Measurements from ENCODE around the gene ITGB1BP1.

The ITGB1BP1 gene

DNA sequence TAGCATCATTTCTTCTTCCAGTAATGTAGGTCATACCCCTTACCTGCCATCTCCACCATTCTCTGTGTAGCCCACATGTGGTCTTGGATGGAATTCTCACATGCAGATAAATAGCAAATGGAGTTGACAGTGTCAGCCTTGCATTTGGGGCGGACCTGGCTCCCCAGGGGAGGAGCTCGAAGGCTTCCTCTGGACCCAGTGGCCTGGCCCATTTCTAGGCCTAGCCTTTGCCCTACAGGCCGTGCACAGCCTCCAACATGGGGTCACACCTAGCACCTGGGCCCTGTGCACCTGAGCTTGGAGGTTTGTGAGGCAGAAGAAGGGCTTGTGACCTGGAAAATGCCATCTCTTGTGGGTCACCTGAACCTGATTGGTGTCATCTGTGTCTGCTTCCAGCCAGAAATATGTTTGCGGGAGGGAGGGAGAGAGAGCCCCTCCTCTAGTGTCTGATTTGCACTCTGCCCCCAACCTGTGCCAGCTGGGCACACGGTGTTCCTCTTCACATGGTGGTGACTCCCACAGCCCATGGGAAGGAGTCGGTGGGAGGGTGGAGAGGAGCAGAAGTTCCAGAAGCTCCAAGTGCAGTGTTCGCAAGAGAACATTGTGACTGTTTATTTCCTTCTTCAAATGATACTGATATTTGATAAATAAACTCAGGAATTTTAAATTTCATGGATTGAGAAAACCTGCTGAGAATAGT is 33.0 kb downstream of the ITGB1BP1 start:
- TF ChIP-seq, protein P1, sequence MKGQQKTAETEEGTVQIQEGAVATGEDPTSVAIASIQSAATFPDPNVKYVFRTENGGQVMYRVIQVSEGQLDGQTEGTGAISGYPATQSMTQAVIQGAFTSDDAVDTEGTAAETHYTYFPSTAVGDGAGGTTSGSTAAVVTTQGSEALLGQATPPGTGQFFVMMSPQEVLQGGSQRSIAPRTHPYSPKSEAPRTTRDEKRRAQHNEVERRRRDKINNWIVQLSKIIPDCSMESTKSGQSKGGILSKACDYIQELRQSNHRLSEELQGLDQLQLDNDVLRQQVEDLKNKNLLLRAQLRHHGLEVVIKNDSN (IDR thresholded peaks at IDR 0.05) = no peak
- TF ChIP-seq CEBPB (IDR thresholded peaks at IDR 0.05) (no peak), YY1 (IDR thresholded peaks at IDR 0.05; ENCODE audit: low read depth) (no peak), RAD21 (IDR thresholded peaks at IDR 0.05; ENCODE audit: low read depth) (no peak)
- TF ChIP-seq, protein P2, sequence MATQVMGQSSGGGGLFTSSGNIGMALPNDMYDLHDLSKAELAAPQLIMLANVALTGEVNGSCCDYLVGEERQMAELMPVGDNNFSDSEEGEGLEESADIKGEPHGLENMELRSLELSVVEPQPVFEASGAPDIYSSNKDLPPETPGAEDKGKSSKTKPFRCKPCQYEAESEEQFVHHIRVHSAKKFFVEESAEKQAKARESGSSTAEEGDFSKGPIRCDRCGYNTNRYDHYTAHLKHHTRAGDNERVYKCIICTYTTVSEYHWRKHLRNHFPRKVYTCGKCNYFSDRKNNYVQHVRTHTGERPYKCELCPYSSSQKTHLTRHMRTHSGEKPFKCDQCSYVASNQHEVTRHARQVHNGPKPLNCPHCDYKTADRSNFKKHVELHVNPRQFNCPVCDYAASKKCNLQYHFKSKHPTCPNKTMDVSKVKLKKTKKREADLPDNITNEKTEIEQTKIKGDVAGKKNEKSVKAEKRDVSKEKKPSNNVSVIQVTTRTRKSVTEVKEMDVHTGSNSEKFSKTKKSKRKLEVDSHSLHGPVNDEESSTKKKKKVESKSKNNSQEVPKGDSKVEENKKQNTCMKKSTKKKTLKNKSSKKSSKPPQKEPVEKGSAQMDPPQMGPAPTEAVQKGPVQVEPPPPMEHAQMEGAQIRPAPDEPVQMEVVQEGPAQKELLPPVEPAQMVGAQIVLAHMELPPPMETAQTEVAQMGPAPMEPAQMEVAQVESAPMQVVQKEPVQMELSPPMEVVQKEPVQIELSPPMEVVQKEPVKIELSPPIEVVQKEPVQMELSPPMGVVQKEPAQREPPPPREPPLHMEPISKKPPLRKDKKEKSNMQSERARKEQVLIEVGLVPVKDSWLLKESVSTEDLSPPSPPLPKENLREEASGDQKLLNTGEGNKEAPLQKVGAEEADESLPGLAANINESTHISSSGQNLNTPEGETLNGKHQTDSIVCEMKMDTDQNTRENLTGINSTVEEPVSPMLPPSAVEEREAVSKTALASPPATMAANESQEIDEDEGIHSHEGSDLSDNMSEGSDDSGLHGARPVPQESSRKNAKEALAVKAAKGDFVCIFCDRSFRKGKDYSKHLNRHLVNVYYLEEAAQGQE (IDR thresholded peaks at IDR 0.05; ENCODE audit: low read depth) = no peak

DNA sequence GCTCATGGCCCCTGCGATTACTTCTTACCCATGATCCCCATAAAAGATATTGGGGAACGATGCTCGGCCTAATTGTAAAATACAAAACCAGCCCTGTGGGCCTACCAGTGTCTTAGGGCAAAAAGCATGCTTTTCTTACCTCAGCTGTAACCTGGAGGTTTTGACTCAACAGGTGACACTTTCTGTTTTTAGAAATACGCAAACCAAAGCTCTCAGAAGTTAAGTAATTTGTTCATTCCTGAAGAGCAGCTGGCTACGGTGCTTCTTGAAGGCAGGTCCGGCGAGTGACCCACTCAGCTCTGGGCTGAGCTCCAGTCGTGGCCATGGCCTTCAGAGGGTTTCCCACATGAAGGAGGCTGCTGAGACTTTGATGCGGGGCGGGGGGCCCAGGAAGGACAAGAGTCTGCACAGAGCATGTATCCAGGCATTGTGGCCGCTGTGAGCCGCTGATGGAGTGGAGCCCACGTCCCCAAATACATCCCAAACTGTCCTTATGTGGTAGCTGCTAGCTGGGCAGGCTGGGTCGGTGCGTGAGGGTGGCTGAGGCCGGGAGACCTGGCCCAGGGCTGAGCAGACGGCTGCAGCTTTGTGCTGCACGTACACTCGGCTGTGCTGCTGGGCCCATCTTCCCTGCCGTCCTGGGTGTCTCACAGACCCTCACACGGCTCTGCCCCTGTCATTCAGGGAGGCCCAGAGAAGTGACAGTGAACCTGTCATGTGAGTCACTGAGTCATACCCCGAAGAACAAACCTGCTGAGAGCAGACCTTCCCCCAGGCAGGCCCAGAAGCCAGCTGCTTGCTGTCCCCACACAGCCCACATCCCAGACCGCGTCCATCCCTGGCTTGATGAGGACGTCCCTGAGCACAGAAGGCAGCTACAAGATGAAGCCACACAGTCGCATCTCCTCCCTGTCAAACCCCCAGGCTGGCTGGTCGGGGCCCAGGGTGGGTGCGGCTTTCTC is 34.1 kb downstream of the ITGB1BP1 start:
- TF ChIP-seq, protein P1 (IDR thresholded peaks at IDR 0.05) = no peak
- TF ChIP-seq EP300 (IDR thresholded peaks at IDR 0.05; ENCODE audit: borderline replicate concordance) (no peak), TCF12 (IDR thresholded peaks at IDR 0.05; ENCODE audit: low read depth) (no peak), EGR1 (IDR thresholded peaks at IDR 0.05) (no peak), ZBTB7A (IDR thresholded peaks at IDR 0.05; ENCODE audit: low read depth) (no peak), TEAD4 (IDR thresholded peaks at IDR 0.05) (no peak), FOXM1 (IDR thresholded peaks at IDR 0.05; ENCODE audit: borderline replicate concordance, low read depth) (no peak), YY1 (IDR thresholded peaks at IDR 0.05; ENCODE audit: low read depth) (no peak), CREB1 (IDR thresholded peaks at IDR 0.05; ENCODE audit: low read depth) (no peak), CEBPB (IDR thresholded peaks at IDR 0.05) (no peak), NFIC (IDR thresholded peaks at IDR 0.05) (no peak), RAD21 (IDR thresholded peaks at IDR 0.05; ENCODE audit: low read depth) (no peak), TAF1 (IDR thresholded peaks at IDR 0.05; ENCODE audit: low read depth) (no peak)
- TF ChIP-seq, protein P3, sequence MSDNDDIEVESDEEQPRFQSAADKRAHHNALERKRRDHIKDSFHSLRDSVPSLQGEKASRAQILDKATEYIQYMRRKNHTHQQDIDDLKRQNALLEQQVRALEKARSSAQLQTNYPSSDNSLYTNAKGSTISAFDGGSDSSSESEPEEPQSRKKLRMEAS (IDR thresholded peaks at IDR 0.05) = no peak
- TF ChIP-seq, protein P2 (IDR thresholded peaks at IDR 0.05; ENCODE audit: low read depth) = no peak

DNA sequence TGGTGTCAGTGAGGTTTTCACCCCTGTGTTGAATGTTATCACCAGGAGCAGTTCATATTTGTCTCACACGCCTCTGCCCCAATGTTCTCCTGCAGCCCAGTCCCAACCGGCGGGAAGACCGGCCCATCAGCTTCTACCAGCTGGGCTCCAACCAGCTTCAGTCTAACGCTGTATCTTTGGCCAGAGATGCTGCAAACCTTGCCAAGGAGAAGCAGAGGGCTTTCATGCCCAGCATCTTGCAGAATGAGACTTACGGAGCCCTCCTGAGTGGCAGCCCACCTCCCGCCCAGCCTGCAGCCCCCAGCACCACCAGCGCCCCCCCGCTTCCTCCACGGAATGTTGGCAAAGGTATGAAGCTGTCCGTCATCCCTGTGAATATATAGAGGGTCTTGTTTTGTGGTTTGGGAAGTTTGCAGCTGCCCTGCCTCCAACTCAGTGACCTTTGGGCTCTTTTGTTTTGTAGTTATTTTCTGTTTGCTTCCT is 35.1 kb downstream of the ITGB1BP1 start:
- TF ChIP-seq NFIC (IDR thresholded peaks at IDR 0.05) = no peak
- TF ChIP-seq YY1 (IDR thresholded peaks at IDR 0.05; ENCODE audit: low read depth) = no peak
- no peak for TF ChIP-seq TAF1 (IDR thresholded peaks at IDR 0.05; ENCODE audit: low read depth)
- TF ChIP-seq TEAD4 (IDR thresholded peaks at IDR 0.05) = no peak
- TF ChIP-seq, protein P3 (IDR thresholded peaks at IDR 0.05) = no peak
- no peak for TF ChIP-seq TCF12 (IDR thresholded peaks at IDR 0.05; ENCODE audit: low read depth)
- TF ChIP-seq ZBTB7A (IDR thresholded peaks at IDR 0.05; ENCODE audit: low read depth) = no peak
- no peak for TF ChIP-seq EP300 (IDR thresholded peaks at IDR 0.05; ENCODE audit: borderline replicate concordance)
- TF ChIP-seq EGR1 (IDR thresholded peaks at IDR 0.05) = no peak
- no peak for TF ChIP-seq CEBPB (IDR thresholded peaks at IDR 0.05)
- TF ChIP-seq FOXM1 (IDR thresholded peaks at IDR 0.05; ENCODE audit: borderline replicate concordance, low read depth) = no peak
- TF ChIP-seq, protein P1 (IDR thresholded peaks at IDR 0.05) = no peak
- TF ChIP-seq RAD21 (IDR thresholded peaks at IDR 0.05; ENCODE audit: low read depth) = no peak
- TF ChIP-seq, protein P2 (IDR thresholded peaks at IDR 0.05; ENCODE audit: low read depth) = no peak
- TF ChIP-seq CREB1 (IDR thresholded peaks at IDR 0.05; ENCODE audit: low read depth) = no peak
